K562 (cell line): Measurements from ENCODE around the gene STX18. TPM values are rescaled to one million over a fixed set of nuclear protein-coding genes. Genes with fewer than 3 reads are reported as not detected.

Experiments used
- ATAC-seq: fragments of 200-7000 bp; cut with Tn5 transposase; 3 replicates; pipeline ENCODE4 v1.9.1; 2020; ENCODE audit warnings: moderate library complexity
- BruUV-seq: library from RNA; stranded (reverse); fragments of 400-500 nt; replicated peaks from 2 replicates; lab custom pipeline; 2021; lab: Mats Ljungman, UMichigan
- CTCF ChIA-PET: fragments of 300-600 bp; formaldehyde crosslinking; extraction: SDS; loops from one replicate; lab custom pipeline; 2021; ENCODE audit warnings: low intra/inter-chr PET ratio; lab: Yijun Ruan, JAX
- POLR2A ChIA-PET: fragments of 300-600, 350-650 bp; sonication (Branson Sonifier 250); formaldehyde crosslinking; extraction: SDS; loops from one replicate; lab custom pipeline; 2021; ENCODE audit warnings: antibody characterized with exemption, inconsistent platforms; lab: Yijun Ruan, JAX
- DNase-seq, 4 experiments: peaks; one replicate each; pipeline versions ENCODE4 v3.0.0 to v3.0.0-alpha.2; 2011 to 2018; ENCODE audit warnings: low spot score in 3 of 4, mixed read lengths in 3 of 4; ENCODE audit errors: extremely low read depth in 1 of 4
- FAIRE-seq: peaks from 2 replicates; lab custom pipeline; 2011; peaks lifted over from hg19 to GRCh38; lab: Jason Lieb, UNC
- H2AFZ ChIP-seq: 2 replicates; pipeline ENCODE4 v1.6.0; 2011; ENCODE audit warnings: low read depth, low read length, control low read depth, inconsistent platforms
- H3K27ac ChIP-seq: fragments of 200-600 bp; 3 replicates; pipeline ENCODE4 v1.8.0; 2011; ENCODE audit warnings: low read depth, mild to moderate bottlenecking, control low read depth, inconsistent platforms, low read length, moderate library complexity, mixed read lengths; ENCODE audit errors: extremely low read depth
- H3K27me3 ChIP-seq, 2 experiments: fragments of 300-600 bp in 1 of 2; 2 replicates in 1 of 2; 3 replicates in 1 of 2; pipeline versions ENCODE4 v1.6.0 to v1.8.0; 2011; ENCODE audit warnings: inconsistent platforms in 2 of 2, low read length in 2 of 2, mild to moderate bottlenecking in 1 of 2, mixed read lengths in 1 of 2, moderate library complexity in 1 of 2; ENCODE audit not compliant: control insufficient read depth in 2 of 2, insufficient read depth in 2 of 2
- H3K36me3 ChIP-seq: fragments of 300-600 bp; 3 replicates; pipeline ENCODE4 v1.8.0; 2011; ENCODE audit warnings: mild to moderate bottlenecking, low read length, inconsistent platforms; ENCODE audit not compliant: control insufficient read depth, insufficient read depth
- H3K4me1 ChIP-seq, 2 experiments: fragments of 200-600 bp in 1 of 2; replicated peaks in 1 of 2; 2 replicates in 1 of 2; 3 replicates in 1 of 2; pipeline versions ENCODE4 v1.5.1 to v1.8.0; 2011; ENCODE audit warnings: inconsistent platforms in 2 of 2, low read length in 2 of 2, mild to moderate bottlenecking in 1 of 2, mixed read lengths in 1 of 2, moderate library complexity in 1 of 2; ENCODE audit not compliant: control insufficient read depth in 2 of 2, insufficient read depth in 2 of 2
- H3K4me2 ChIP-seq: 2 replicates; pipeline ENCODE4 v1.6.1; 2011; ENCODE audit warnings: low read length, control low read depth, inconsistent platforms, mixed read lengths; ENCODE audit not compliant: insufficient read depth
- H3K4me3 ChIP-seq: fragments of 200-600 bp; sonication (generic), shearing (Covaris generic); 2 replicates; pipeline ENCODE4 v1.5.1; 2016; ENCODE audit warnings: control low read depth, inconsistent platforms
- H3K79me2 ChIP-seq: fragments of 200-600 bp; 3 replicates; pipeline ENCODE4 v1.8.0; 2011; ENCODE audit warnings: low read length, inconsistent platforms; ENCODE audit not compliant: control insufficient read depth, insufficient read depth
- H3K9ac ChIP-seq, 2 experiments: 2 replicates each; pipeline versions ENCODE4 v1.6.0 to v1.6.1; 2011; ENCODE audit warnings: low read depth in 2 of 2, low read length in 2 of 2, control low read depth in 1 of 2, inconsistent platforms in 1 of 2, mild to moderate bottlenecking in 1 of 2, mixed read lengths in 1 of 2; ENCODE audit not compliant: insufficient read depth in 1 of 2
- H3K9me1 ChIP-seq: one replicate; pipeline ENCODE4 v1.6.0; 2011; ENCODE audit warnings: inconsistent platforms, mild to moderate bottlenecking, low read length, moderate library complexity; ENCODE audit not compliant: control insufficient read depth, insufficient read depth
- H3K9me3 ChIP-seq: replicated peaks from 2 replicates; pipeline ENCODE4 v1.5.1; 2011; ENCODE audit warnings: low read depth, low read length, inconsistent platforms; ENCODE audit not compliant: control insufficient read depth, insufficient read depth
- H4K20me1 ChIP-seq: replicated peaks from 2 replicates; pipeline ENCODE4 v1.6.1; 2011; ENCODE audit warnings: low read length, inconsistent platforms, mixed read lengths; ENCODE audit not compliant: control insufficient read depth, insufficient read depth
- BRD9 ChIP-seq: fragments of 450-650 bp; IDR thresholded peaks from 2 replicates; pipeline ENCODE4 v1.6.1; 2018; ENCODE audit warnings: low read depth; ENCODE audit not compliant: partially characterized antibody
- CREB3L1 ChIP-seq: fragments of 450-650 bp; IDR thresholded peaks from 2 replicates; pipeline ENCODE4 v1.6.1; 2014; ENCODE audit warnings: low read depth, mild to moderate bottlenecking, moderate library complexity, borderline replicate concordance
- HES1 ChIP-seq: fragments of 450-650 bp; IDR thresholded peaks from 2 replicates; pipeline ENCODE4 v1.6.1; 2016; ENCODE audit warnings: low read depth, mild to moderate bottlenecking, moderate library complexity
- HNRNPUL1 ChIP-seq: fragments of 200-400 bp; formaldehyde crosslinking; IDR thresholded peaks from 2 replicates; pipeline ENCODE4 v1.6.1; 2017; ENCODE audit warnings: low read length
- MAX ChIP-seq: sonication (generic); formaldehyde crosslinking; IDR thresholded peaks from 2 replicates; pipeline ENCODE4 v1.9.0; 2022; ENCODE audit warnings: mild to moderate bottlenecking, missing genetic modification reagents
- MCM3 ChIP-seq: fragments of 450-650 bp; IDR thresholded peaks from 2 replicates; pipeline ENCODE4 v1.6.1; 2016
- PHB ChIP-seq: fragments of 250-450 bp; sonication (Bioruptor Pico); IDR thresholded peaks from 2 replicates; pipeline ENCODE4 v1.5.0; 2021
- RBBP5 ChIP-seq: fragments of 200-600 bp; sonication (generic); IDR thresholded peaks from 2 replicates; pipeline ENCODE4 v1.6.1; 2012; ENCODE audit warnings: borderline replicate concordance, mild to moderate bottlenecking, low read length, control low read depth, inconsistent platforms; ENCODE audit not compliant: insufficient read depth, poor library complexity, severe bottlenecking
- TCF7L2 ChIP-seq: fragments of 150-350 bp; IDR thresholded peaks from 2 replicates; pipeline ENCODE4 v1.6.1; 2016; ENCODE audit warnings: low read depth, mild to moderate bottlenecking, low read length, moderate library complexity
- TRIM24 ChIP-seq, 2 experiments: fragments of 450-650 bp; IDR thresholded peaks; 2 replicates each; pipeline ENCODE4 v1.6.1; 2016
- TSC22D4 ChIP-seq: fragments of 450-650 bp; IDR thresholded peaks from 2 replicates; pipeline ENCODE4 v1.6.1; 2016; ENCODE audit warnings: missing genetic modification characterization, missing biosample characterization, control low read depth
- ZBTB12 ChIP-seq: fragments of 250-450 bp; sonication (Bioruptor Pico); IDR thresholded peaks from 2 replicates; pipeline ENCODE4 v1.4.0; 2020
- ZBTB7A ChIP-seq: IDR thresholded peaks from 2 replicates; pipeline ENCODE4 v1.6.1; 2011; ENCODE audit warnings: low read depth, mild to moderate bottlenecking, low read length, moderate library complexity, borderline replicate concordance; ENCODE audit not compliant: control insufficient read depth
- ZNF184 ChIP-seq: sonication (generic); formaldehyde crosslinking; IDR thresholded peaks from 2 replicates; pipeline ENCODE4 v1.5.0; 2020; ENCODE audit warnings: missing genetic modification reagents
- ZNF280A ChIP-seq: fragments of 450-650 bp; IDR thresholded peaks from 2 replicates; pipeline ENCODE4 v1.6.1; 2018; ENCODE audit warnings: mild to moderate bottlenecking, low read depth; ENCODE audit not compliant: partially characterized antibody
- ZNF740 ChIP-seq, 3 experiments: fragments of 200-800 bp in 1 of 3; sonication (Bioruptor generic) in 1 of 3; sonication (generic) in 1 of 3; formaldehyde crosslinking in 1 of 3; IDR thresholded peaks; 2 replicates each; pipeline versions ENCODE4 v1.6.1 to v1.8.0; 2016 to 2022; ENCODE audit warnings: mild to moderate bottlenecking in 2 of 3, missing compliant biosample characterization in 2 of 3, missing genetic modification characterization in 2 of 3, missing genetic modification reagents in 1 of 3
- WGBS: fragments of 100-300 bp; shearing (Covaris generic); methylation state at CpG from one replicate; pipeline ENCODE4 v1.1.6; 2016; ENCODE audit warnings: low coverage, mixed read lengths; ENCODE audit not compliant: insufficient coverage; ENCODE audit errors: missing lambda C conversion rate; 5-methylcytosine and 5-hydroxymethylcytosine counted together
- in situ Hi-C: fragments of 300-500 bp; cut with MboI; formaldehyde crosslinking; loops from 4 replicates; pipeline ENCODE4 v1.15.0; 2018; ENCODE audit warnings: inconsistent platforms, mixed read lengths
- intact Hi-C: fragments of 100-400 bp; cut with micrococcal nuclease; formaldehyde crosslinking; loops from 2 replicates; pipeline ENCODE4 v1.14.2; 2022
- polyA plus RNA-seq, 8 experiments: library from polyadenylated mRNA; depleted of rRNA in 4 of 8; stranded (reverse) in 5 of 8; unstranded in 3 of 8; fragments of >200 nt; fragmentation: Nextera tagmentation in 2 of 8; fragmentation: Illumina TruSeq in 1 of 8; extraction: Ambion mirVana in 2 of 8; extraction: Trizol in 1 of 8; gene quantifications; 2 replicates each; pipeline versions ENCODE4 v1.2.1 to v1.2.3, GENCODE V29; 2011 to 2014; ENCODE audit warnings: inconsistent platforms in 1 of 8, missing spikeins in 1 of 8
- total RNA-seq, 7 experiments: library from RNA; depleted of rRNA in 6 of 7; stranded (reverse); fragments of >200 nt in 6 of 7; fragmentation: Illumina TruSeq in 2 of 7; extraction: Trizol in 2 of 7; gene quantifications; 2 replicates each; pipeline versions ENCODE4 v1.2.1 to v1.2.3, GENCODE V29; 2011 to 2021; ENCODE audit warnings: low replicate concordance in 1 of 7

Gene STX18
- total and polyA plus RNA-seq, 9 of the 15 experiments (the other 6 are each of a cell fraction or from before 2014, with no cell fraction given): 6.2 to 41.7 (median 22.7) TPM

- CTCF ChIA-PET: no interaction called here
- no peaks in the 10 kb centered on the region for H4K20me1 ChIP-seq
- in situ Hi-C loops: no loop called here
- H3K27me3 ChIP-seq: no peaks in the 10 kb centered on the region
- no TSS peak for BruUV-seq
- POLR2A ChIA-PET: no interaction called here
- ATAC-seq (no peak), DNase-seq (no peak), FAIRE-seq (no peak)
- H3K4me1 ChIP-seq: no peaks in the 10 kb centered on the region
- H3K79me2 ChIP-seq: no peaks in the 10 kb centered on the region
- intact Hi-C loops: no loop called here
- no peak overlapping the region for H3K4me2 ChIP-seq
- H3K27ac ChIP-seq: no peak overlapping the region
- 81% methylated on average over 5 of the region's 5 CpGs for WGBS
- no peak overlapping the region for H3K9ac ChIP-seq
- H3K9me1 ChIP-seq: no peaks in the 10 kb centered on the region
- no peak overlapping the region for H2AFZ ChIP-seq
- no peak overlapping the region for H3K4me3 ChIP-seq
- H3K36me3 ChIP-seq: peaks cover 35% of the 10 kb centered on the region
- no peaks in the 10 kb centered on the region for H3K9me3 ChIP-seq
- no peak for TF ChIP-seq TSC22D4 (tag)
- no peak for TF ChIP-seq MCM3
- no peak for TF ChIP-seq RBBP5
- TF ChIP-seq PHB: no peak
- TF ChIP-seq ZBTB7A: no peak
- TF ChIP-seq TRIM24 (IDR thresholded peaks at IDR 0.05): no peak
- no peak for TF ChIP-seq ZBTB12
- TF ChIP-seq TCF7L2: no peak
- TF ChIP-seq BRD9: no peak
- TF ChIP-seq CREB3L1: no peak
- no peak for TF ChIP-seq ZNF740 (CRISPR knock-in tag; IDR thresholded peaks at IDR 0.05)
- no peak for TF ChIP-seq ZNF740 (tag; IDR thresholded peaks at IDR 0.05)
- no peak for TF ChIP-seq HES1
- TF ChIP-seq MAX (CRISPR knock-in tag): no peak
- no peak for TF ChIP-seq HNRNPUL1
- no peak for TF ChIP-seq ZNF280A
- no peak for TF ChIP-seq ZNF184 (CRISPR knock-in tag)
Observed at GRCh38 chr4:4457803-4458553, 83.9 kb downstream of the STX18 start.
